ENCODE data around the gene BAG1. TPM values are rescaled to one million over a fixed set of nuclear protein-coding genes. Genes with fewer than 3 reads are reported as not detected.

The BAG1 gene
- total RNA-seq, 1 experiment from 2014 or later = 51.2 TPM

- DNase-seq = no peak
- Mint-ChIP-seq H3K36me3 (ENCODE audit: insufficient read depth, unreplicated experiment) (peaks cover 39% of the 10 kb centered on the region), H3K4me3 (ENCODE audit: unreplicated experiment) (no peak overlapping the region), H3K4me1 (ENCODE audit: low read depth, unreplicated experiment) (peaks cover 5% of the 10 kb centered on the region), H3K27ac (ENCODE audit: unreplicated experiment) (no peak overlapping the region), H3K9me3 (ENCODE audit: unreplicated experiment) (no peaks in the 10 kb centered on the region), H3K27me3 (ENCODE audit: insufficient read depth, unreplicated experiment) (no peaks in the 10 kb centered on the region)
- intact Hi-C loops (cut with micrococcal nuclease; ENCODE audit: unreplicated experiment) = no loop called here
- CTCF ChIA-PET = no interaction called here
- H3K36me3 ChIP-seq (ENCODE audit: control insufficient read depth, insufficient read depth, low read length) = peaks cover 3% of the 10 kb centered on the region; the same call in 1 of the 2 replicates
- BruUV-seq (replicated peaks) = no TSS peak
- H3K4me3 ChIP-seq (ENCODE audit: low read depth, low read length) = no peak overlapping the region
- TF ChIP-seq, protein P1, sequence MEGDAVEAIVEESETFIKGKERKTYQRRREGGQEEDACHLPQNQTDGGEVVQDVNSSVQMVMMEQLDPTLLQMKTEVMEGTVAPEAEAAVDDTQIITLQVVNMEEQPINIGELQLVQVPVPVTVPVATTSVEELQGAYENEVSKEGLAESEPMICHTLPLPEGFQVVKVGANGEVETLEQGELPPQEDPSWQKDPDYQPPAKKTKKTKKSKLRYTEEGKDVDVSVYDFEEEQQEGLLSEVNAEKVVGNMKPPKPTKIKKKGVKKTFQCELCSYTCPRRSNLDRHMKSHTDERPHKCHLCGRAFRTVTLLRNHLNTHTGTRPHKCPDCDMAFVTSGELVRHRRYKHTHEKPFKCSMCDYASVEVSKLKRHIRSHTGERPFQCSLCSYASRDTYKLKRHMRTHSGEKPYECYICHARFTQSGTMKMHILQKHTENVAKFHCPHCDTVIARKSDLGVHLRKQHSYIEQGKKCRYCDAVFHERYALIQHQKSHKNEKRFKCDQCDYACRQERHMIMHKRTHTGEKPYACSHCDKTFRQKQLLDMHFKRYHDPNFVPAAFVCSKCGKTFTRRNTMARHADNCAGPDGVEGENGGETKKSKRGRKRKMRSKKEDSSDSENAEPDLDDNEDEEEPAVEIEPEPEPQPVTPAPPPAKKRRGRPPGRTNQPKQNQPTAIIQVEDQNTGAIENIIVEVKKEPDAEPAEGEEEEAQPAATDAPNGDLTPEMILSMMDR (IDR thresholded peaks at IDR 0.05; ENCODE audit: insufficient read depth in 1 of 2, low read depth in 1 of 2, low read length in 1 of 2, severe bottlenecking in 1 of 2, unreplicated experiment in 1 of 2) = no peak
- H3K9me3 ChIP-seq = no peaks in the 10 kb centered on the region
- POLR2A ChIA-PET = no interaction called here
- H3K27me3 ChIP-seq (replicated peaks; ENCODE audit: control insufficient read depth, insufficient read depth, low read length) = no peaks in the 10 kb centered on the region
- H3K4me1 ChIP-seq = no peaks in the 10 kb centered on the region; the same call in 1 of the 2 replicates
Observed at GRCh38 chr9:33272061-33272460, 7.6 kb upstream of the BAG1 start.

DNA sequence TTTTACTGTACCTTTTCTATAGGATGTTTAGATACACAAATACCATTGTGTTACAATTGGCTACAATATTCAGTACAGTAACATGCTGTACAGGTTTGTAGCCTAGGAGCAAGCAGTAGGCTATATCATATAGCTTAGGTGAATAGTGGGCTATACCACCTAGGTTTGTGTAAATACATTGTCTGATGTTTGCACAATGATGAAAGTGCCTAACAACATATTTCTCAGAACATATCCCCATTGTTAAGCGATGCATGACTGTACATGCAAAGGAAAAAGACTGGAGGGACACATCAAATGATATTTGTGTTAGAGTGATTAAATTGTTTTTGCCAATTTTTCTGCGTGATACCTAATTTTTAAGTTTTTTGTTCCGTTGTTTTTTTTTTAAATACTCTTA lies 5.6 kb upstream of the BAG1 start:
- ChIA-PET POLR2A (no interaction called here), CTCF (no interaction called here)
- intact Hi-C loops (cut with micrococcal nuclease; ENCODE audit: unreplicated experiment) = no loop called here
- peaks cover 3% of the 10 kb centered on the region; the same call in 1 of the 2 replicates for H3K36me3 ChIP-seq (ENCODE audit: control insufficient read depth, insufficient read depth, low read length)
- Mint-ChIP-seq H3K4me3 (ENCODE audit: unreplicated experiment) (no peak overlapping the region), H3K27me3 (ENCODE audit: insufficient read depth, unreplicated experiment) (no peaks in the 10 kb centered on the region), H3K9me3 (ENCODE audit: unreplicated experiment) (no peaks in the 10 kb centered on the region), H3K4me1 (ENCODE audit: low read depth, unreplicated experiment) (peaks cover 6% of the 10 kb centered on the region), H3K27ac (ENCODE audit: unreplicated experiment) (no peak overlapping the region), H3K36me3 (ENCODE audit: insufficient read depth, unreplicated experiment) (peaks cover 38% of the 10 kb centered on the region)
- DNase-seq = no peak
- no peaks in the 10 kb centered on the region for H3K9me3 ChIP-seq
- BruUV-seq (replicated peaks) = no TSS peak
- H3K27me3 ChIP-seq (replicated peaks; ENCODE audit: control insufficient read depth, insufficient read depth, low read length) = no peaks in the 10 kb centered on the region
- TF ChIP-seq, protein P1 (IDR thresholded peaks at IDR 0.05; ENCODE audit: insufficient read depth in 1 of 2, low read depth in 1 of 2, low read length in 1 of 2, severe bottlenecking in 1 of 2, unreplicated experiment in 1 of 2) = no peak
- no peaks in the 10 kb centered on the region; the same call in 1 of the 2 replicates for H3K4me1 ChIP-seq
- no peak overlapping the region for H3K4me3 ChIP-seq (ENCODE audit: low read depth, low read length)

GRCh38 chr9:33267151-33267767 lies 2.8 kb upstream of the BAG1 start:
- intact Hi-C loops (cut with micrococcal nuclease; ENCODE audit: unreplicated experiment) = loop anchor here (10.0 kb wide), 1 partner anchor 58 kb away; no protein-coding TSS in a partner anchor
- Mint-ChIP-seq H3K27me3 (ENCODE audit: insufficient read depth, unreplicated experiment) (no peaks in the 10 kb centered on the region), H3K27ac (ENCODE audit: unreplicated experiment) (no peak overlapping the region), H3K36me3 (ENCODE audit: insufficient read depth, unreplicated experiment) (peaks cover 33% of the 10 kb centered on the region), H3K9me3 (ENCODE audit: unreplicated experiment) (no peaks in the 10 kb centered on the region), H3K4me3 (ENCODE audit: unreplicated experiment) (no peak overlapping the region), H3K4me1 (ENCODE audit: low read depth, unreplicated experiment) (peaks cover 16% of the 10 kb centered on the region)
- Histone ChIP-seq H3K36me3 (ENCODE audit: control insufficient read depth, insufficient read depth, low read length) (peaks cover 2% of the 10 kb centered on the region; the same call in 1 of the 2 replicates), H3K4me3 (ENCODE audit: low read depth, low read length) (no peak overlapping the region), H3K27me3 (replicated peaks; ENCODE audit: control insufficient read depth, insufficient read depth, low read length) (no peaks in the 10 kb centered on the region), H3K9me3 (no peaks in the 10 kb centered on the region), H3K4me1 (no peaks in the 10 kb centered on the region; the same call in 1 of the 2 replicates)
- CTCF ChIA-PET = no interaction called here
- BruUV-seq (replicated peaks) = no TSS peak
- TF ChIP-seq, protein P1 (IDR thresholded peaks at IDR 0.05; ENCODE audit: insufficient read depth in 1 of 2, low read depth in 1 of 2, low read length in 1 of 2, severe bottlenecking in 1 of 2, unreplicated experiment in 1 of 2) = no peak
- POLR2A ChIA-PET = no interaction called here
- no peak for DNase-seq

Measured in Caco-2 (cell line).